Mesenchymal stem cell (in vitro differentiated cells and primary cell): ENCODE measurements around the gene OR13C4.
"Not testable (repeated sequence)": the region's sequence is repeated elsewhere in the genome, so short reads cannot be mapped to it uniquely, and the experiment has no call there.

ENCODE experiments used
- DNase-seq: peaks from one replicate; pipeline ENCODE4 v3.0.0-alpha.2; 2013
- H2AFZ ChIP-seq: one replicate; pipeline ENCODE4 v1.6.1; 2013; ENCODE audit warnings: low read depth, mild to moderate bottlenecking, control low read depth, inconsistent platforms, low read length, moderate library complexity
- H2AK5ac ChIP-seq: 2 replicates; pipeline ENCODE4 v1.6.1; 2013; ENCODE audit warnings: low read length, moderate library complexity, mild to moderate bottlenecking, inconsistent platforms; ENCODE audit not compliant: severe bottlenecking
- H2BK120ac ChIP-seq: one replicate; pipeline ENCODE4 v1.6.1; 2013; ENCODE audit warnings: low read depth, mild to moderate bottlenecking, inconsistent platforms, low read length, moderate library complexity
- H2BK12ac ChIP-seq, 2 experiments: one replicate each; pipeline ENCODE4 v1.6.1; 2013; ENCODE audit warnings: inconsistent platforms in 2 of 2, low read length in 2 of 2, mild to moderate bottlenecking in 2 of 2, moderate library complexity in 2 of 2, control low read depth in 1 of 2
- H2BK15ac ChIP-seq: one replicate; pipeline ENCODE4 v1.6.1; 2013; ENCODE audit warnings: mild to moderate bottlenecking, low read depth, inconsistent platforms; ENCODE audit not compliant: poor library complexity, severe bottlenecking
- H2BK5ac ChIP-seq: 2 replicates; pipeline ENCODE4 v1.6.1; 2013; ENCODE audit warnings: low read depth, mild to moderate bottlenecking, low read length, control low read depth, inconsistent platforms; ENCODE audit not compliant: poor library complexity, severe bottlenecking
- H3K14ac ChIP-seq, 2 experiments: one replicate each; pipeline ENCODE4 v1.6.1; 2013; ENCODE audit warnings: inconsistent platforms in 2 of 2, low read length in 2 of 2, control low read depth in 1 of 2, mild to moderate bottlenecking in 1 of 2, moderate library complexity in 1 of 2
- H3K18ac ChIP-seq, 2 experiments: one replicate each; pipeline ENCODE4 v1.6.1; 2013; ENCODE audit warnings: inconsistent platforms in 2 of 2, low read length in 2 of 2, control low read depth in 1 of 2, low read depth in 1 of 2, mild to moderate bottlenecking in 1 of 2
- H3K23ac ChIP-seq, 2 experiments: one replicate each; pipeline ENCODE4 v1.6.1; 2013; ENCODE audit warnings: inconsistent platforms in 2 of 2, low read length in 2 of 2, mild to moderate bottlenecking in 2 of 2, moderate library complexity in 2 of 2, control low read depth in 1 of 2
- H3K27ac ChIP-seq: 2 replicates; pipeline ENCODE4 v1.5.1; 2013; ENCODE audit warnings: mild to moderate bottlenecking, moderate library complexity, low read length, control low read depth, inconsistent platforms; ENCODE audit not compliant: poor library complexity, severe bottlenecking
- H3K27me3 ChIP-seq, 2 experiments: 2 replicates each; pipeline versions ENCODE4 v1.6.1 to v1.7.0; 2013; ENCODE audit warnings: low read length in 2 of 2, mild to moderate bottlenecking in 2 of 2, moderate library complexity in 2 of 2, control low read depth in 1 of 2, inconsistent platforms in 1 of 2; ENCODE audit not compliant: control insufficient read depth in 1 of 2, insufficient read depth in 1 of 2
- H3K36me3 ChIP-seq, 2 experiments: 2 replicates each; pipeline versions ENCODE4 v1.6.1 to v1.7.0; 2013; ENCODE audit warnings: low read length in 2 of 2, control low read depth in 1 of 2, inconsistent platforms in 1 of 2, low read depth in 1 of 2, mild to moderate bottlenecking in 1 of 2; ENCODE audit not compliant: insufficient read depth in 2 of 2, control insufficient read depth in 1 of 2
- H3K4ac ChIP-seq, 2 experiments: one replicate each; pipeline ENCODE4 v1.6.1; 2013; ENCODE audit warnings: inconsistent platforms in 2 of 2, low read length in 2 of 2, mild to moderate bottlenecking in 2 of 2, moderate library complexity in 2 of 2, control low read depth in 1 of 2, low read depth in 1 of 2
- H3K4me1 ChIP-seq: 2 replicates; pipeline ENCODE4 v1.6.1; 2013; ENCODE audit warnings: low read depth, low read length, control low read depth; ENCODE audit not compliant: control insufficient read depth, insufficient read depth
- H3K4me2 ChIP-seq: 2 replicates; pipeline ENCODE4 v1.6.1; 2013; ENCODE audit warnings: low read length, mild to moderate bottlenecking, inconsistent platforms; ENCODE audit not compliant: poor library complexity, severe bottlenecking
- H3K4me3 ChIP-seq, 2 experiments: 2 replicates each; pipeline versions ENCODE4 v1.5.1 to v1.7.0; 2013; ENCODE audit warnings: low read length in 2 of 2, mild to moderate bottlenecking in 2 of 2, control low read depth in 1 of 2, low read depth in 1 of 2; ENCODE audit not compliant: insufficient read depth in 1 of 2
- H3K79me1 ChIP-seq: replicated peaks from 2 replicates; pipeline ENCODE4 v1.6.1; 2013; ENCODE audit warnings: mild to moderate bottlenecking, control low read depth, low read length, inconsistent platforms; ENCODE audit not compliant: poor library complexity, severe bottlenecking
- H3K9ac ChIP-seq: 2 replicates; pipeline ENCODE4 v1.7.0; 2013; ENCODE audit warnings: mild to moderate bottlenecking, low read length, moderate library complexity
- H3K9me3 ChIP-seq: 2 replicates; pipeline ENCODE4 v1.7.0; 2013; ENCODE audit warnings: mild to moderate bottlenecking, low read length; ENCODE audit not compliant: control insufficient read depth
- H4K8ac ChIP-seq: one replicate; pipeline ENCODE4 v1.6.1; 2013; ENCODE audit warnings: inconsistent platforms, mild to moderate bottlenecking, low read length, moderate library complexity
- H4K91ac ChIP-seq: one replicate; pipeline ENCODE4 v1.6.1; 2013; ENCODE audit warnings: mild to moderate bottlenecking, low read length, inconsistent platforms
- WGBS: methylation state at CpG from one replicate; pipeline ENCODE4 v1.1.7; 2013; ENCODE audit warnings: mixed read lengths; 5-methylcytosine and 5-hydroxymethylcytosine counted together

OR13C4 gene

GRCh38 chr9:104544644-104545043 is 17.6 kb upstream of the OR13C4 start:
- H3K4me1 ChIP-seq: no peaks in the 10 kb centered on the region
- H2BK12ac ChIP-seq: no peak overlapping the region
- no peaks in the 10 kb centered on the region for H3K36me3 ChIP-seq
- no peak overlapping the region for H2BK15ac ChIP-seq
- no peak for DNase-seq
- H3K79me1 ChIP-seq: no peaks in the 10 kb centered on the region
- no peak overlapping the region for H4K91ac ChIP-seq
- no peaks in the 10 kb centered on the region for H3K27me3 ChIP-seq
- 86% methylated on average over 3 of the region's 4 CpGs for WGBS
- no peak overlapping the region for H2AK5ac ChIP-seq
- H3K14ac ChIP-seq: no peak overlapping the region
- no peak overlapping the region for H2BK5ac ChIP-seq
- no peak overlapping the region for H3K27ac ChIP-seq
- no peak overlapping the region for H3K9ac ChIP-seq
- H2BK120ac ChIP-seq: no peak overlapping the region
- no peaks in the 10 kb centered on the region for H3K9me3 ChIP-seq
- H3K18ac ChIP-seq: no peak overlapping the region
- H3K23ac ChIP-seq: no peak overlapping the region
- H3K4me3 ChIP-seq: no peak overlapping the region
- no peak overlapping the region for H3K4ac ChIP-seq
- no peak overlapping the region for H4K8ac ChIP-seq
- no peak overlapping the region for H2AFZ ChIP-seq
- no peak overlapping the region for H3K4me2 ChIP-seq

GRCh38 chr9:104539275-104539674 is 12.3 kb upstream of the OR13C4 start:
- H3K9ac ChIP-seq: no peak overlapping the region
- 24% methylated on average over 1 of the region's 1 CpG for WGBS
- H3K14ac ChIP-seq: no peak overlapping the region
- no peak overlapping the region for H2AK5ac ChIP-seq
- no peak overlapping the region for H2BK120ac ChIP-seq
- H2BK5ac ChIP-seq: no peak overlapping the region
- H3K27me3 ChIP-seq: no peaks in the 10 kb centered on the region
- no peak overlapping the region for H3K4me2 ChIP-seq
- no peak overlapping the region for H4K8ac ChIP-seq
- no peaks in the 10 kb centered on the region for H3K9me3 ChIP-seq
- no peak for DNase-seq
- H2AFZ ChIP-seq: no peak overlapping the region
- no peaks in the 10 kb centered on the region for H3K79me1 ChIP-seq
- no peak overlapping the region for H3K18ac ChIP-seq
- H3K4me3 ChIP-seq: no peak overlapping the region
- no peak overlapping the region for H2BK15ac ChIP-seq
- no peaks in the 10 kb centered on the region for H3K36me3 ChIP-seq
- no peak overlapping the region for H2BK12ac ChIP-seq
- no peak overlapping the region for H3K23ac ChIP-seq
- H4K91ac ChIP-seq: no peak overlapping the region
- H3K27ac ChIP-seq: no peak overlapping the region
- H3K4ac ChIP-seq: no peak overlapping the region
- H3K4me1 ChIP-seq: no peaks in the 10 kb centered on the region

- H2BK120ac ChIP-seq: no peak within 1 kb of the TSS
- 92% methylated on average over 5 of the region's 5 CpGs for WGBS
Measured at GRCh38 chr9:104536756-104537155, 9.7 kb upstream of the OR13C4 start, which contains the start of gene OR13C3. Gene OR13C3 (minus strand): TSS chr9:104536856. CDS start chr9:104536723, 133 bp downstream.

GRCh38 chr9:104520241-104520640 is 6.8 kb downstream of the OR13C4 start:
- not testable (repeated sequence) for H3K4ac ChIP-seq, H2BK12ac ChIP-seq, H3K27me3 ChIP-seq, H2BK5ac ChIP-seq, H4K91ac ChIP-seq, H3K27ac ChIP-seq, H3K18ac ChIP-seq, H4K8ac ChIP-seq, H3K4me3 ChIP-seq, H2AK5ac ChIP-seq, H2BK15ac ChIP-seq, DNase-seq, H2AFZ ChIP-seq, H3K36me3 ChIP-seq, H3K9me3 ChIP-seq, H3K4me1 ChIP-seq, H3K79me1 ChIP-seq, H3K9ac ChIP-seq, H3K4me2 ChIP-seq, H2BK120ac ChIP-seq, H3K23ac ChIP-seq, H3K14ac ChIP-seq
- WGBS: 79% methylated on average over 10 of the region's 10 CpGs

More at GRCh38 chr9:104536756-104537155, 9.7 kb upstream of the OR13C4 start, which contains the start of gene OR13C3:
- Histone ChIP-seq H3K4me1 (no peaks in the 10 kb centered on the region), H2AK5ac (no peak within 1 kb of the TSS), H3K27me3 (no peaks in the 10 kb centered on the region), H3K79me1 (no peaks in the 10 kb centered on the region), H3K14ac (no peak within 1 kb of the TSS), H3K23ac (no peak within 1 kb of the TSS), H3K27ac (no peak within 1 kb of the TSS), H2BK15ac (no peak within 1 kb of the TSS), H3K4ac (no peak within 1 kb of the TSS), H3K4me2 (no peak within 1 kb of the TSS), H2BK12ac (no peak within 1 kb of the TSS), H3K9me3 (no peaks in the 10 kb centered on the region), H3K18ac (no peak within 1 kb of the TSS), H3K4me3 (no peak within 1 kb of the TSS), H3K36me3 (no peaks in the 10 kb centered on the region), H4K91ac (no peak within 1 kb of the TSS), H2AFZ (no peak within 1 kb of the TSS), H2BK5ac (no peak within 1 kb of the TSS), H3K9ac (no peak within 1 kb of the TSS), H4K8ac (no peak within 1 kb of the TSS)
- no peak for DNase-seq
